ENCODE data around the gene SP6. TPM values are rescaled to one million over a fixed set of nuclear protein-coding genes. Genes with fewer than 3 reads are reported as not detected.

Gene SP6
- total RNA-seq, 1 experiment from 2014 or later: 3.1 TPM

DNA sequence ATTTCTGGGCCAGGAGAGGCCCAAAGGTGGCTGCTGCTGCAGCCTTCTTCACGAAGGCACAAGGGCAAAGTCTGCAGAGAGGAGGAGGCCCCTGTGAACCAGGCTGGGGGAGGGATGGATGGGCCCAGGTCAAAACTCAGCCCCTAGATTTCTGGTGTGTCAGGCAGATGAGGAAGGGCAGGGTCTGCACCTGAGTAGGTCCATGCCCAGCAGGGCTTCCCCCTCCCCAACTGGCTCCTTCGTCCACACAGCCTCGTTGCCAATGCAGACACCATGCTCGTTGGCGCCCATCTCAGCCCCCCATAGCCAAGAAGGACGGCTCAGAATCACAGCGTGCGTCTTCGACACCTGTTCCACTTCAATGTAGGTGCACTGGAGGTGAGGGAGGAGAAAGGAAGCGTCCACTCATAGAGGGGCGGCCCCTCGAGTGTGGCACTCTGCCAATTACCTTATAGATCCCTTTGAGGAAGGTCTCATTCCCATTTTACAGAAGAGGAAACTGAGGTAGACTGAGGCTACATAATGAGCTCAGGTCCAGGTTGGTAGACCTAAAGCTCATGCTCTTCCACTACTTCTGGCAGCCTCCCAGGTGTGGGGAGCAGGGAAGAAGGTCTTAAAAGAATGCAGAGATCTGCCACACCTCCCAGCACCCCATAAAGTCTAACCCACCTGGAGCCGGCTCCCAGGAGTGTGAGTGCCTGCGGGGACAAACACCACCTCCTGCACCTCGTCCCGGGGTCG lies 10.8 kb downstream of the SP6 start:
- no peaks in the 10 kb centered on the region for H3K9me2 ChIP-seq (replicated peaks; ENCODE audit: low read length)
- peak overlapping the region; percentile 91 for H3K4me2 ChIP-seq (ENCODE audit: low read length)
- no TSS peak for BruUV-seq (replicated peaks)
- no peaks in the 10 kb centered on the region for H4K20me1 ChIP-seq (ENCODE audit: low read length)
- no peak for DNase-seq
- intact Hi-C loops (cut with micrococcal nuclease): loop anchor here (2.0 kb wide), 1 partner anchor 109 kb away; no protein-coding TSS in a partner anchor
- CTCF ChIA-PET: interaction anchor here (0.6 to 4.1 kb wide), 5 partner anchors 9 to 101 kb away, joined by 3 to 65 read pairs (median 5); partner anchors contain the start of genes LRRC46, MRPL10, PNPO and SP6
- peak overlapping the region; percentile 95 for H2AFZ ChIP-seq (ENCODE audit: low read length)
- H3K4me3 ChIP-seq (ENCODE audit: low read length): peak overlapping the region; percentile 80
- no peaks in the 10 kb centered on the region for H3K27me3 ChIP-seq (ENCODE audit: low read length)
- H3K27ac ChIP-seq (ENCODE audit: low read length): no peak overlapping the region
- POLR2A ChIA-PET (ENCODE audit: unreplicated experiment): no interaction called here
- H3K79me2 ChIP-seq (ENCODE audit: low read length): peaks cover 17% of the 10 kb centered on the region
- peaks cover 29% of the 10 kb centered on the region for H3K4me1 ChIP-seq (ENCODE audit: insufficient read depth, low read length)
- TF ChIP-seq EZH2 (IDR thresholded peaks at IDR 0.05; ENCODE audit: low read length, unreplicated experiment): no peak
- no peak for TF ChIP-seq EZH2phosphoT487 (IDR thresholded peaks at IDR 0.05; ENCODE audit: borderline replicate concordance, low read length)
- TF ChIP-seq CTCF (conservative IDR thresholded peaks at IDR 0.05; ENCODE audit: low read depth, low read length): no peak
- H3K36me3 ChIP-seq (ENCODE audit: low read depth, low read length): no peaks in the 10 kb centered on the region; the same call in 1 of the 2 replicates
- H3K9me3 ChIP-seq (ENCODE audit: low read length): no peaks in the 10 kb centered on the region
- ATAC-seq: no peak
- H3K9ac ChIP-seq (ENCODE audit: low read length): peak overlapping the region; percentile 75
- no peaks in the 10 kb centered on the region for H3F3A ChIP-seq (ENCODE audit: low read length, unreplicated experiment)

- peaks cover 29% of the 10 kb centered on the region for H3K4me1 ChIP-seq (ENCODE audit: insufficient read depth, low read length)
- no peak for ATAC-seq
- no peak overlapping the region for H3K27ac ChIP-seq (ENCODE audit: low read length)
- no peaks in the 10 kb centered on the region for H3F3A ChIP-seq (ENCODE audit: low read length, unreplicated experiment)
- no peaks in the 10 kb centered on the region for H4K20me1 ChIP-seq (ENCODE audit: low read length)
- peaks cover 17% of the 10 kb centered on the region for H3K79me2 ChIP-seq (ENCODE audit: low read length)
- no TSS peak for BruUV-seq (replicated peaks)
- TF ChIP-seq EZH2 (IDR thresholded peaks at IDR 0.05; ENCODE audit: low read length, unreplicated experiment): no peak
- TF ChIP-seq EZH2phosphoT487 (IDR thresholded peaks at IDR 0.05; ENCODE audit: borderline replicate concordance, low read length): no peak
- TF ChIP-seq CTCF (conservative IDR thresholded peaks at IDR 0.05; ENCODE audit: low read depth, low read length): no peak
- H3K4me3 ChIP-seq (ENCODE audit: low read length): no peak overlapping the region
- H3K36me3 ChIP-seq (ENCODE audit: low read depth, low read length): no peaks in the 10 kb centered on the region; the same call in 1 of the 2 replicates
- ChIA-PET CTCF (no interaction called here), POLR2A (ENCODE audit: unreplicated experiment) (no interaction called here)
- H2AFZ ChIP-seq (ENCODE audit: low read length): no peak overlapping the region
- no peaks in the 10 kb centered on the region for H3K27me3 ChIP-seq (ENCODE audit: low read length)
- H3K9ac ChIP-seq (ENCODE audit: low read length): no peak overlapping the region
- intact Hi-C loops (cut with micrococcal nuclease): no loop called here
- DNase-seq: no peak
- H3K4me2 ChIP-seq (ENCODE audit: low read length): no peak overlapping the region
- no peaks in the 10 kb centered on the region for H3K9me3 ChIP-seq (ENCODE audit: low read length)
- no peaks in the 10 kb centered on the region for H3K9me2 ChIP-seq (replicated peaks; ENCODE audit: low read length)
These were observed 11.9 kb downstream of the SP6 start for GRCh38 chr17:47839071-47839470.

GRCh38 chr17:47838636-47839035 lies 12.3 kb downstream of the SP6 start:
- DNase-seq (no peak), ATAC-seq (no peak)
- H3K27me3 ChIP-seq (ENCODE audit: low read length): no peaks in the 10 kb centered on the region
- H3F3A ChIP-seq (ENCODE audit: low read length, unreplicated experiment): no peaks in the 10 kb centered on the region
- H2AFZ ChIP-seq (ENCODE audit: low read length): no peak overlapping the region
- H3K36me3 ChIP-seq (ENCODE audit: low read depth, low read length): no peaks in the 10 kb centered on the region; the same call in 1 of the 2 replicates
- intact Hi-C loops (cut with micrococcal nuclease): no loop called here
- H3K79me2 ChIP-seq (ENCODE audit: low read length): peaks cover 17% of the 10 kb centered on the region
- no peaks in the 10 kb centered on the region for H3K9me2 ChIP-seq (replicated peaks; ENCODE audit: low read length)
- H3K9ac ChIP-seq (ENCODE audit: low read length): no peak overlapping the region
- H3K4me3 ChIP-seq (ENCODE audit: low read length): no peak overlapping the region
- no peak overlapping the region for H3K27ac ChIP-seq (ENCODE audit: low read length)
- TF ChIP-seq CTCF (conservative IDR thresholded peaks at IDR 0.05; ENCODE audit: low read depth, low read length): no peak
- TF ChIP-seq EZH2phosphoT487 (IDR thresholded peaks at IDR 0.05; ENCODE audit: borderline replicate concordance, low read length): no peak
- TF ChIP-seq EZH2 (IDR thresholded peaks at IDR 0.05; ENCODE audit: low read length, unreplicated experiment): no peak
- peaks cover 29% of the 10 kb centered on the region for H3K4me1 ChIP-seq (ENCODE audit: insufficient read depth, low read length)
- no peak overlapping the region for H3K4me2 ChIP-seq (ENCODE audit: low read length)
- CTCF ChIA-PET: no interaction called here
- no TSS peak for BruUV-seq (replicated peaks)
- H4K20me1 ChIP-seq (ENCODE audit: low read length): no peaks in the 10 kb centered on the region
- no peaks in the 10 kb centered on the region for H3K9me3 ChIP-seq (ENCODE audit: low read length)
- POLR2A ChIA-PET (ENCODE audit: unreplicated experiment): no interaction called here

Data from PC-3 (cell line).